RWPE2 (cell line): Measurements from ENCODE around the gene DNAJB1.
A peak's percentile ranks its signal among the peaks of the same experiment; 100 is the strongest.

Experiments
- ATAC-seq: fragments of 200-7000 bp; cut with Tn5 transposase; 3 replicates; pipeline ENCODE4 v1.9.1; 2021; ENCODE audit warnings: low read depth
- DNase-seq: peaks from one replicate; pipeline ENCODE4 v3.0.0-alpha.2; 2020; ENCODE audit warnings: low spot score
- H3K27ac ChIP-seq: fragments of 450-650 bp; 2 replicates; pipeline ENCODE4 v1.5.1; 2017; ENCODE audit warnings: mild to moderate bottlenecking; ENCODE audit not compliant: poor library complexity, severe bottlenecking
- H3K27me3 ChIP-seq: fragments of 250-450 bp; sonication (Bioruptor Pico); 2 replicates; pipeline ENCODE4 v1.5.1; 2021; ENCODE audit warnings: mild to moderate bottlenecking, moderate library complexity; ENCODE audit not compliant: insufficient read depth, poor library complexity, severe bottlenecking
- H3K36me3 ChIP-seq: fragments of 250-450 bp; sonication (Bioruptor Pico); 2 replicates; pipeline ENCODE4 v1.5.1; 2020; ENCODE audit warnings: low read depth, mild to moderate bottlenecking, moderate library complexity
- H3K4me1 ChIP-seq: fragments of 250-450 bp; sonication (Bioruptor Pico); 2 replicates; pipeline ENCODE4 v1.5.1; 2021; ENCODE audit warnings: mild to moderate bottlenecking, moderate library complexity; ENCODE audit not compliant: insufficient read depth, poor library complexity, severe bottlenecking
- H3K4me3 ChIP-seq: fragments of 250-450 bp; sonication (Bioruptor Pico); 2 replicates; pipeline ENCODE4 v1.5.1; 2021; ENCODE audit warnings: mild to moderate bottlenecking, moderate library complexity; ENCODE audit not compliant: severe bottlenecking
- H3K9me3 ChIP-seq: fragments of 250-450 bp; sonication (Bioruptor Pico); 2 replicates; pipeline ENCODE4 v1.5.1; 2021; ENCODE audit warnings: mild to moderate bottlenecking, moderate library complexity; ENCODE audit not compliant: severe bottlenecking
- CTCF ChIP-seq: fragments of 450-650 bp; IDR thresholded peaks from one replicate; pipeline ENCODE4 v1.5.1; 2017; ENCODE audit warnings: mild to moderate bottlenecking, moderate library complexity; ENCODE audit not compliant: poor library complexity, severe bottlenecking

The DNAJB1 gene

GRCh38 chr19:14470031-14470876 is 47.9 kb downstream of the DNAJB1 start:
- H3K27me3 ChIP-seq = no peaks in the 10 kb centered on the region
- H3K27ac ChIP-seq = no peak overlapping the region
- peak; percentile 58 for DNase-seq
- no peak for TF ChIP-seq CTCF
- no peak for ATAC-seq
- H3K36me3 ChIP-seq = peaks cover 6% of the 10 kb centered on the region; the same call in 1 of the 2 replicates
- H3K4me1 ChIP-seq = peaks cover under 1% of the 10 kb centered on the region
- H3K9me3 ChIP-seq = no peaks in the 10 kb centered on the region
- no peak overlapping the region for H3K4me3 ChIP-seq

GRCh38 chr19:14467816-14468215 is 50.4 kb downstream of the DNAJB1 start:
- H3K27ac ChIP-seq = no peak overlapping the region
- H3K36me3 ChIP-seq = peaks cover 6% of the 10 kb centered on the region; the same call in 1 of the 2 replicates
- no peak overlapping the region for H3K4me3 ChIP-seq
- DNase-seq (no peak), ATAC-seq (no peak)
- H3K27me3 ChIP-seq = no peaks in the 10 kb centered on the region
- H3K4me1 ChIP-seq = no peaks in the 10 kb centered on the region
- no peak for TF ChIP-seq CTCF
- H3K9me3 ChIP-seq = no peaks in the 10 kb centered on the region

GRCh38 chr19:14467391-14467790 is 50.8 kb downstream of the DNAJB1 start:
- DNase-seq (no peak), ATAC-seq (no peak)
- no peak for TF ChIP-seq CTCF
- Histone ChIP-seq H3K9me3 (no peaks in the 10 kb centered on the region), H3K4me3 (no peak overlapping the region), H3K27ac (no peak overlapping the region), H3K4me1 (no peaks in the 10 kb centered on the region), H3K27me3 (no peaks in the 10 kb centered on the region), H3K36me3 (peaks cover 6% of the 10 kb centered on the region; the same call in 1 of the 2 replicates)
